Measurements from ENCODE around the gene IL22. TPM values are rescaled to one million over a fixed set of nuclear protein-coding genes. Genes with fewer than 3 reads are reported as not detected.

IL22 gene
- total and polyA plus RNA-seq, 2 donors (not counting 1 experiment from before 2014, with no cell fraction given) = not detected

DNA sequence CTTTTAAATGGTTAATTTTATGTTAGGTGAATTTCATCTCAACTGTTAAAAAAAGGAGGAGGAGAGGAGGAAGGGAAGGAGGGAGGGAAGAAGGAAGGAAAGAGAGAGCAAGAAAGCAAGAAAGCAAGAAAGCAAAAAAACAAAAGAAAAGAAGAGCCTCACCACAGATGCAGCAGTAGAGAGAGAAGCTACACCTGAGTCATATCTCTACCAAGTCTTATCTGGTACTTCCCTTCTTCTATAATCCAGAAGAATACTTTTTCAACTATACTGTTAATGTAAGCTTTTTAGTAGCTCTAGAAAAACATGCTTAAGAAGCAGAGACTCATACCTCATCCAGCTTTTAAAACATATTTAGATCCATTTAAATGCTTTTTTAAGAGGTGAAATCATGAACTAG lies 22.2 kb downstream of the IL22 start:
- H2AFZ ChIP-seq (ENCODE audit: low read length) = no peak overlapping the region
- H3K4me3 ChIP-seq (replicated peaks in 1 of 4; ENCODE audit: control extremely low read depth in 1 of 4, insufficient read depth in 1 of 4, low read depth in 3 of 4, low read length in 4 of 4) = no peak overlapping the region
- no peaks in the 10 kb centered on the region for H4K20me1 ChIP-seq (ENCODE audit: control insufficient read depth, extremely low read depth, insufficient read depth, low read length)
- no peak overlapping the region for H3K27ac ChIP-seq (ENCODE audit: insufficient read depth, low read length)
- no peaks in the 10 kb centered on the region for H3K4me1 ChIP-seq (ENCODE audit: control insufficient read depth, extremely low read depth, insufficient read depth, low read length)
- no peaks in the 10 kb centered on the region for H3K9me3 ChIP-seq (ENCODE audit: control insufficient read depth, insufficient read depth, low read depth, low read length)
- H3K79me2 ChIP-seq (ENCODE audit: control insufficient read depth, insufficient read depth, low read length) = no peaks in the 10 kb centered on the region
- no peak overlapping the region for H3K4me2 ChIP-seq (ENCODE audit: extremely low read depth, insufficient read depth, low read length)
- peaks cover 2% of the 10 kb centered on the region for H3K27me3 ChIP-seq (ENCODE audit: control insufficient read depth, insufficient read depth, low read length)
- no peak for TF ChIP-seq CTCF (conservative IDR thresholded peaks at IDR 0.05 in 1 of 2, IDR thresholded peaks at IDR 0.05 in 1 of 2; ENCODE audit: low read depth in 1 of 2, low read length in 2 of 2)
- TF ChIP-seq EZH2 (IDR thresholded peaks at IDR 0.05; ENCODE audit: low read length, missing control alignments) = no peak
- DNase-seq (ENCODE audit: low read depth in 2 of 2) = no peak
- no peaks in the 10 kb centered on the region for H3K36me3 ChIP-seq (ENCODE audit: control insufficient read depth, insufficient read depth, low read length)
- H3K9ac ChIP-seq (ENCODE audit: insufficient read depth, low read length) = no peak overlapping the region

DNA sequence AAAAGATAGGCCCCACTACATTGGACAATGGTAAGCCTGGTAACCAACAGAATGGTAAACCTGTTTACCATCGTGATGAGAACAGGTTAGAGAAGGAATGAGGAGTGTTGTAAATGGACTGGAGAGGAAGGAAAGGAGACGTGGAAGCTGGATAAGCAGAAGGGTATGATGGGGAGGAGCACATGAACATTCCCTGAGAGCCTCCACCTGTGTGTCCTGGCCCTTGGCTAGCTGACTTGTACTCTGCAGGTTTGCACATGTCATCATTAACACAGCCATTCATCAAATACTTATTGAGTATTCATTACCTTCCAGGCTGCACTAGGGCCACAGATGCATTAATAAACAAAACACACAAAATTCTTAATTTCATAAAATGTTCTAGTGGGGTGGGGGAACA lies 23.4 kb downstream of the IL22 start:
- no peaks in the 10 kb centered on the region for H3K36me3 ChIP-seq (ENCODE audit: control insufficient read depth, insufficient read depth, low read length)
- no peak for TF ChIP-seq CTCF (conservative IDR thresholded peaks at IDR 0.05 in 1 of 2, IDR thresholded peaks at IDR 0.05 in 1 of 2; ENCODE audit: low read depth in 1 of 2, low read length in 2 of 2)
- no peak for TF ChIP-seq EZH2 (IDR thresholded peaks at IDR 0.05; ENCODE audit: low read length, missing control alignments)
- no peaks in the 10 kb centered on the region for H3K4me1 ChIP-seq (ENCODE audit: control insufficient read depth, extremely low read depth, insufficient read depth, low read length)
- H3K4me3 ChIP-seq (replicated peaks in 1 of 4; ENCODE audit: control extremely low read depth in 1 of 4, insufficient read depth in 1 of 4, low read depth in 3 of 4, low read length in 4 of 4) = no peak overlapping the region
- no peak overlapping the region for H3K4me2 ChIP-seq (ENCODE audit: extremely low read depth, insufficient read depth, low read length)
- no peak overlapping the region for H3K27ac ChIP-seq (ENCODE audit: insufficient read depth, low read length)
- no peaks in the 10 kb centered on the region for H3K9me3 ChIP-seq (ENCODE audit: control insufficient read depth, insufficient read depth, low read depth, low read length)
- H3K9ac ChIP-seq (ENCODE audit: insufficient read depth, low read length) = no peak overlapping the region
- peaks cover 2% of the 10 kb centered on the region for H3K27me3 ChIP-seq (ENCODE audit: control insufficient read depth, insufficient read depth, low read length)
- no peak overlapping the region for H2AFZ ChIP-seq (ENCODE audit: low read length)
- no peaks in the 10 kb centered on the region for H3K79me2 ChIP-seq (ENCODE audit: control insufficient read depth, insufficient read depth, low read length)
- no peaks in the 10 kb centered on the region for H4K20me1 ChIP-seq (ENCODE audit: control insufficient read depth, extremely low read depth, insufficient read depth, low read length)
- DNase-seq (ENCODE audit: low read depth in 2 of 2) = no peak

GRCh38 chr12:68227356-68227755 lies 26.0 kb downstream of the IL22 start:
- Histone ChIP-seq H4K20me1 (ENCODE audit: control insufficient read depth, extremely low read depth, insufficient read depth, low read length) (no peaks in the 10 kb centered on the region), H2AFZ (ENCODE audit: low read length) (no peak overlapping the region), H3K4me3 (replicated peaks in 1 of 4; ENCODE audit: control extremely low read depth in 1 of 4, insufficient read depth in 1 of 4, low read depth in 3 of 4, low read length in 4 of 4) (no peak overlapping the region), H3K27me3 (ENCODE audit: control insufficient read depth, insufficient read depth, low read length) (no peaks in the 10 kb centered on the region), H3K79me2 (ENCODE audit: control insufficient read depth, insufficient read depth, low read length) (no peaks in the 10 kb centered on the region), H3K9ac (ENCODE audit: insufficient read depth, low read length) (no peak overlapping the region), H3K27ac (ENCODE audit: insufficient read depth, low read length) (no peak overlapping the region), H3K4me2 (ENCODE audit: extremely low read depth, insufficient read depth, low read length) (no peak overlapping the region), H3K4me1 (ENCODE audit: control insufficient read depth, extremely low read depth, insufficient read depth, low read length) (peaks cover 2% of the 10 kb centered on the region), H3K36me3 (ENCODE audit: control insufficient read depth, insufficient read depth, low read length) (no peaks in the 10 kb centered on the region), H3K9me3 (ENCODE audit: control insufficient read depth, insufficient read depth, low read depth, low read length) (no peaks in the 10 kb centered on the region)
- TF ChIP-seq CTCF (conservative IDR thresholded peaks at IDR 0.05 in 1 of 2, IDR thresholded peaks at IDR 0.05 in 1 of 2; ENCODE audit: low read depth in 1 of 2, low read length in 2 of 2) (no peak), EZH2 (IDR thresholded peaks at IDR 0.05; ENCODE audit: low read length, missing control alignments) (no peak)
- DNase-seq (ENCODE audit: low read depth in 2 of 2) = no peak
